Measurements from ENCODE around the gene METTL25B. TPM values are rescaled to one million over a fixed set of nuclear protein-coding genes. Genes with fewer than 3 reads are reported as not detected.
A peak's percentile ranks its signal among the peaks of the same experiment; 100 is the strongest.

Gene METTL25B
- total and polyA plus RNA-seq, 4 donors = 20.7 to 46.2 (median 28.9) TPM

- H3K27me3 ChIP-seq (ENCODE audit: control insufficient read depth in 1 of 2, insufficient read depth in 2 of 2, low read length in 1 of 2) = no peaks in the 10 kb centered on the region
- H3K4me1 ChIP-seq (ENCODE audit: control insufficient read depth in 1 of 2, insufficient read depth in 2 of 2, low read length in 2 of 2) = no peaks in the 10 kb centered on the region
- H3K4me3 ChIP-seq (ENCODE audit: low read length in 2 of 2) = no peak overlapping the region
- H3K27ac ChIP-seq (ENCODE audit: low read depth in 1 of 2, low read length in 2 of 2) = no peak overlapping the region
- no peaks in the 10 kb centered on the region for H3K9me3 ChIP-seq (ENCODE audit: control insufficient read depth, low read length)
- ATAC-seq (ENCODE audit: low FRiP score) = no peak
- WGBS, 2 donors = 64 to 75% methylated on average over 3 of the region's 3 CpGs
- H3K36me3 ChIP-seq (ENCODE audit: control insufficient read depth in 1 of 2, insufficient read depth in 2 of 2, low read length in 1 of 2) = peaks cover 0 to 3% of the 10 kb centered on the region in 2 donors
- no peak for DNase-seq
- intact Hi-C loops (cut with DNase I) = no loop called here
Measured at GRCh38 chr1:156712626-156713025, 15.6 kb upstream of the METTL25B start.

- no peaks in the 10 kb centered on the region for H3K27me3 ChIP-seq (ENCODE audit: control insufficient read depth in 1 of 2, insufficient read depth in 2 of 2, low read length in 1 of 2)
- 45 to 50% methylated on average over 3 of the region's 3 CpGs for WGBS, 2 donors
- intact Hi-C loops (cut with DNase I) = no loop called here
- H3K36me3 ChIP-seq (ENCODE audit: control insufficient read depth in 1 of 2, insufficient read depth in 2 of 2, low read length in 1 of 2) = peaks cover 0 to 3% of the 10 kb centered on the region in 2 donors
- H3K9me3 ChIP-seq (ENCODE audit: control insufficient read depth, low read length) = no peaks in the 10 kb centered on the region
- H3K27ac ChIP-seq (ENCODE audit: low read depth in 1 of 2, low read length in 2 of 2) = no peak overlapping the region
- no peaks in the 10 kb centered on the region for H3K4me1 ChIP-seq (ENCODE audit: control insufficient read depth in 1 of 2, insufficient read depth in 2 of 2, low read length in 2 of 2)
- ATAC-seq (ENCODE audit: low FRiP score) = no peak
- DNase-seq = no peak
- H3K4me3 ChIP-seq (ENCODE audit: low read length in 2 of 2) = no peak overlapping the region
Measured at GRCh38 chr1:156714830-156715229, 13.4 kb upstream of the METTL25B start.

- peaks cover 0 to 2% of the 10 kb centered on the region in 2 donors for H3K36me3 ChIP-seq (ENCODE audit: control insufficient read depth in 1 of 2, insufficient read depth in 2 of 2, low read length in 1 of 2)
- H3K27ac ChIP-seq (ENCODE audit: low read depth in 1 of 2, low read length in 2 of 2) = no peak overlapping the region
- H3K27me3 ChIP-seq (ENCODE audit: control insufficient read depth in 1 of 2, insufficient read depth in 2 of 2, low read length in 1 of 2) = no peaks in the 10 kb centered on the region
- intact Hi-C loops (cut with DNase I) = no loop called here
- no peaks in the 10 kb centered on the region for H3K4me1 ChIP-seq (ENCODE audit: control insufficient read depth in 1 of 2, insufficient read depth in 2 of 2, low read length in 2 of 2)
- H3K9me3 ChIP-seq (ENCODE audit: control insufficient read depth, low read length) = no peaks in the 10 kb centered on the region
- DNase-seq = no peak
- ATAC-seq (ENCODE audit: low FRiP score) = no peak
- H3K4me3 ChIP-seq (ENCODE audit: low read length in 2 of 2) = no peak overlapping the region
- 75 to 77% methylated on average over 4 of the region's 4 CpGs for WGBS, 2 donors
Measured at GRCh38 chr1:156717351-156717750, 10.9 kb upstream of the METTL25B start.

GRCh38 chr1:156721131-156721530, 7.1 kb upstream of the METTL25B start:
- intact Hi-C loops (cut with DNase I) = no loop called here
- 62 to 75% methylated on average over 2 of the region's 2 CpGs for WGBS, 2 donors
- H3K36me3 ChIP-seq (ENCODE audit: control insufficient read depth in 1 of 2, insufficient read depth in 2 of 2, low read length in 1 of 2) = peaks cover 0 to 4% of the 10 kb centered on the region in 2 donors

GRCh38 chr1:156721535-156721934, 6.7 kb upstream of the METTL25B start:
- Histone ChIP-seq H3K4me3 (ENCODE audit: low read length in 2 of 2) (no peak overlapping the region), H3K4me1 (ENCODE audit: control insufficient read depth in 1 of 2, insufficient read depth in 2 of 2, low read length in 2 of 2) (no peaks in the 10 kb centered on the region), H3K27me3 (ENCODE audit: control insufficient read depth in 1 of 2, insufficient read depth in 2 of 2, low read length in 1 of 2) (no peaks in the 10 kb centered on the region), H3K36me3 (ENCODE audit: control insufficient read depth in 1 of 2, insufficient read depth in 2 of 2, low read length in 1 of 2) (peaks cover 0 to 4% of the 10 kb centered on the region in 2 donors), H3K9me3 (ENCODE audit: control insufficient read depth, low read length) (no peaks in the 10 kb centered on the region), H3K27ac (ENCODE audit: low read depth in 1 of 2, low read length in 2 of 2) (no peak overlapping the region)
- WGBS, 2 donors = 82 to 83% methylated on average over 4 of the region's 4 CpGs
- intact Hi-C loops (cut with DNase I) = no loop called here
- ATAC-seq (ENCODE audit: low FRiP score) (no peak), DNase-seq (no peak)

More at GRCh38 chr1:156721131-156721530, 7.1 kb upstream of the METTL25B start:
- H3K4me1 ChIP-seq (ENCODE audit: control insufficient read depth in 1 of 2, insufficient read depth in 2 of 2, low read length in 2 of 2) = no peaks in the 10 kb centered on the region
- H3K9me3 ChIP-seq (ENCODE audit: control insufficient read depth, low read length) = no peaks in the 10 kb centered on the region
- no peak for DNase-seq
- no peak for ATAC-seq (ENCODE audit: low FRiP score)
- no peak overlapping the region for H3K27ac ChIP-seq (ENCODE audit: low read depth in 1 of 2, low read length in 2 of 2)
- no peak overlapping the region for H3K4me3 ChIP-seq (ENCODE audit: low read length in 2 of 2)
- H3K27me3 ChIP-seq (ENCODE audit: control insufficient read depth in 1 of 2, insufficient read depth in 2 of 2, low read length in 1 of 2) = no peaks in the 10 kb centered on the region

- Histone ChIP-seq H3K9me3 (ENCODE audit: control insufficient read depth, low read length) (no peaks in the 10 kb centered on the region), H3K27me3 (ENCODE audit: control insufficient read depth in 1 of 2, insufficient read depth in 2 of 2, low read length in 1 of 2) (no peaks in the 10 kb centered on the region), H3K27ac (ENCODE audit: low read depth in 1 of 2, low read length in 2 of 2) (no peak overlapping the region), H3K4me3 (ENCODE audit: low read length in 2 of 2) (peak overlapping the region in 1 of 2 donors; percentile 29), H3K36me3 (ENCODE audit: control insufficient read depth in 1 of 2, insufficient read depth in 2 of 2, low read length in 1 of 2) (peaks cover 0 to 4% of the 10 kb centered on the region in 2 donors), H3K4me1 (ENCODE audit: control insufficient read depth in 1 of 2, insufficient read depth in 2 of 2, low read length in 2 of 2) (peaks cover 0 to 2% of the 10 kb centered on the region in 2 donors)
- WGBS, 2 donors = 7 to 10% methylated on average over 18 of the region's 18 CpGs
- DNase-seq = peak; percentile 92 to 96
- peak; percentile 81 for ATAC-seq (ENCODE audit: low FRiP score)
- intact Hi-C loops (cut with DNase I) = loop anchor here (1.0 to 5.0 kb wide), 6 partner anchors 17 to 167 kb away; partner anchors contain the start of genes PEAR1 (in 1 of the 2) and PRCC (in 1 of the 2)
Measured at GRCh38 chr1:156725683-156726280, 2.5 kb upstream of the METTL25B start.

GRCh38 chr1:156726549-156727226, 1.6 kb upstream of the METTL25B start:
- WGBS, 2 donors = 42 to 44% methylated on average over 15 of the region's 15 CpGs
- DNase-seq (no peak), ATAC-seq (ENCODE audit: low FRiP score) (no peak)
- H3K27me3 ChIP-seq (ENCODE audit: control insufficient read depth in 1 of 2, insufficient read depth in 2 of 2, low read length in 1 of 2) = no peaks in the 10 kb centered on the region
- H3K4me1 ChIP-seq (ENCODE audit: control insufficient read depth in 1 of 2, insufficient read depth in 2 of 2, low read length in 2 of 2) = peaks cover 0 to 2% of the 10 kb centered on the region in 2 donors
- no peak overlapping the region for H3K27ac ChIP-seq (ENCODE audit: low read depth in 1 of 2, low read length in 2 of 2)
- intact Hi-C loops (cut with DNase I) = loop anchor here (2.0 to 5.0 kb wide), 5 partner anchors 18 to 166 kb away; partner anchors contain the start of genes PEAR1 (in 1 of the 2) and PRCC (in 1 of the 2)
- no peaks in the 10 kb centered on the region for H3K9me3 ChIP-seq (ENCODE audit: control insufficient read depth, low read length)
- H3K4me3 ChIP-seq (ENCODE audit: low read length in 2 of 2) = no peak overlapping the region
- peaks cover 0 to 2% of the 10 kb centered on the region in 2 donors for H3K36me3 ChIP-seq (ENCODE audit: control insufficient read depth in 1 of 2, insufficient read depth in 2 of 2, low read length in 1 of 2)

GRCh38 chr1:156727492-156727891, 777 bp upstream of the METTL25B start:
- 49 to 51% methylated on average over 7 of the region's 7 CpGs for WGBS, 2 donors
- H3K4me1 ChIP-seq (ENCODE audit: control insufficient read depth in 1 of 2, insufficient read depth in 2 of 2, low read length in 2 of 2) = peaks cover 0 to 2% of the 10 kb centered on the region in 2 donors
- no peak for ATAC-seq (ENCODE audit: low FRiP score)
- H3K4me3 ChIP-seq (ENCODE audit: low read length in 2 of 2) = peak overlapping the region; percentile 83 to 89
- no peak overlapping the region for H3K27ac ChIP-seq (ENCODE audit: low read depth in 1 of 2, low read length in 2 of 2)
- peaks cover 0 to 2% of the 10 kb centered on the region in 2 donors for H3K36me3 ChIP-seq (ENCODE audit: control insufficient read depth in 1 of 2, insufficient read depth in 2 of 2, low read length in 1 of 2)
- intact Hi-C loops (cut with DNase I) = loop anchor here (2.0 to 5.0 kb wide), 5 partner anchors 19 to 165 kb away; partner anchors contain the start of genes PEAR1 (in 1 of the 2) and PRCC (in 1 of the 2)
- no peaks in the 10 kb centered on the region for H3K27me3 ChIP-seq (ENCODE audit: control insufficient read depth in 1 of 2, insufficient read depth in 2 of 2, low read length in 1 of 2)
- DNase-seq = no peak
- H3K9me3 ChIP-seq (ENCODE audit: control insufficient read depth, low read length) = no peaks in the 10 kb centered on the region

Data from aorta (tissue), 5 donors.